HuH-7 (cell line): ENCODE results near the gene BEX4.
A peak's percentile ranks its signal among the peaks of the same experiment; 100 is the strongest.

Source experiments
- DNase-seq: peaks from one replicate; pipeline ENCODE4 v3.0.0; 2011; ENCODE audit warnings: low spot score

The BEX4 gene

DNA sequence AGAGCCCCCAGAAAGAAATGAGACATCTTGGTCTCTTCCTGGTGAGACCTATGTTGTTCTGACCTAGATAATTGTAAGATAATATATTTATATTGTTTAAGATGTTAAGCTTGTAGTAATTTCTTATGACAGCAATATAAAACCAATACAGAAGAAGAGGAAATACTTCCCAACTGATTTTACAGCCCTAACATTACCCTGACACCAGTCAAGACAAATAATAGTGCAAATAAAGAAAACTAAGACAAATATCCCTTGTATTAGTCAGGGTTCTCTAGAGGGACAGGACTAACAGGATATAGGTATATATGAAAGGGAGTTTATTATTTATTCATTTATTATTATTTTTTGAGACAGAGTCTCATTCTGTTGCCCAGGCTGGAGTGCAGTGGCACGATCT lies 21.4 kb downstream of the BEX4 start:
- DNase-seq: no peak

- DNase-seq: no peak
These were observed 25.2 kb downstream of the BEX4 start for GRCh38 chrX:103240155-103240554.

GRCh38 chrX:103248553-103248952 lies 33.6 kb downstream of the BEX4 start:
- no peak for DNase-seq

- DNase-seq: no peak
These were observed 34.9 kb downstream of the BEX4 start for GRCh38 chrX:103249805-103250204.

GRCh38 chrX:103250977-103251376 lies 36.1 kb downstream of the BEX4 start:
- DNase-seq: no peak

DNA sequence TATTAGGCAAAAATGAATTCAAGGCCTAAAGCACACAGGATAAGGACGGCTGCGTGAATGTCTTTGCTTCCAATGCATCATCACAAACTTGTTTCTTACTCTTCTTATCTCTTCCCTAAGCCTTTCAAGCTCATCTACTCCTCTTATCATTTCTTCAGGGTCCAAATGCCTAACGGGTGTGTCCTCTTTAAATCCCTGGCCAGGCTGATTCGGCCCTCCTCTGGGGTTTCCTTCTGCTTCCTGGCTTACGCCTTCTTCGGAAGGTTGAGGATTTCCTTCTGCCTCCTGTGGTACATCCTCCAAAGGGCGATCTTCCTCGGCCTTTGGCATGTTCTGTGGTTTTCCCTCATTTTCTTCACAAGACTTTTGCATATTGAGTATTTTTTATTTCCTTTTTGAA lies 38.7 kb downstream of the BEX4 start:
- no peak for DNase-seq

DNA sequence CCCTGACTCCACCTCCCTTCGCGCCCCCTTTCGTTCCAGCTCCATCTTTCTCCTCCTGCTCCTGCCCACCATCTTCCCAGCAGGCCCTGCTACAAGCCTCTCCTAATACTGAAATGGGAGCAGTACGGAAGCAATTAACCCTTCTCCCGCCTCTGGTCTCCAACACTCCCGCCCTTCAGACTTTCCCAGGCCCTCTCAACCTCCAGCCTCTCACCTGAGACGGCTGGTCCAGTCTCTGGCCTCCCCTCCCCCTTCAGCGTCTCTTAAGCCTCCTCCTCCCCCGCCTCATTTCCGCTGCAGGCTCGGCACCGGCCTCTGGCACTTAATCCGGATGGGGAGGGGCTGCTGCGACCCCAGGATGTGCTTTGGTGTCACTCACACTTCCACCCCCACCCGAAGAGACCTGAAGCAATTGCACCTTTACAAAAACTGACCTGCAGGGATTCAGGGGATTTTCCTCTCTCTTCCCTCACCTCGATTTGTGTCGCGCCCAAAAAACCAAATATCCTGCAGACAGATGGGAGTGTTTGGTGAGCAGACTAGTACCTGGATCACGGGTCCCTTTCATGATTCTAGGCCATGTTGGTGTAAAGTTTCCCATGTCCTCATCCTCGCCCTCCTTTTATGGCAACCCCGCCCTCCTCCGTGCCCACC lies 39.4 kb downstream of the BEX4 start:
- no peak for DNase-seq

- peak; percentile 59 for DNase-seq
These were observed 40.1 kb downstream of the BEX4 start, which contains the start of gene TCEAL8 for GRCh38 chrX:103254921-103255493. TSS of gene TCEAL8 (minus strand) at chrX:103255155. CDS start at chrX:103253979, 1,176 bp downstream.

- no peak for DNase-seq
These were observed 41.7 kb downstream of the BEX4 start for GRCh38 chrX:103256651-103257050.

DNA sequence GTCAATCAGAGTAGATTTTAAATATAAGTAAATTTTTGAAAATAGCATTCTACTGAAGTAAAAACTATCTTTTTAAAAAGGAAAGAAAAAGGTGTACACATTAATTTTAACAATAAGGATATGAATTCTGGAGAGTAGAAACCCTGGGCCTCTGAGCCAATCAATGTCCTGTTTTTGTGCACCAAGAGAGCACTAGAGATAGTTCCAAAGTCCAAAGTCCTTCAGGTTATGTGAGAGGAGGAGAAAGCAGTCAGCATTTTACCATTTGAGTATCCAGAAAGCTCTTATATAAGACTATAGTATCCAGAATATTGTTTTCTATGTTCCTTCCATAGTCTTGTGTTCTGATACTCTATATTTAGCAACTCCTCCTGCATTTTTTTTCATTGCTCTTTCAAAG lies 43.4 kb downstream of the BEX4 start:
- DNase-seq: no peak
